ENCODE data around the gene MAG.

The MAG gene

GRCh38 chr19:35301961-35302360 is 10.0 kb downstream of the MAG start:
- no peak overlapping the region for H3K27ac ChIP-seq (ENCODE audit: low read length)
- H3K9me3 ChIP-seq (ENCODE audit: control insufficient read depth, insufficient read depth, low read length), result no peaks in the 10 kb centered on the region
- no peaks in the 10 kb centered on the region for H3K27me3 ChIP-seq (ENCODE audit: control insufficient read depth, insufficient read depth, low read length)
- peaks cover 2% of the 10 kb centered on the region; the same call in 1 of the 2 replicates for H3K4me1 ChIP-seq (ENCODE audit: control insufficient read depth, insufficient read depth, low read length)
- no peaks in the 10 kb centered on the region; the same call in 1 of the 2 replicates for H3K36me3 ChIP-seq (ENCODE audit: control insufficient read depth, insufficient read depth, low read length)
- WGBS (ENCODE audit: insufficient coverage, insufficient read length), result 94% methylated on average over 1 of the region's 2 CpGs
- no peak for DNase-seq (ENCODE audit: low read depth, low spot score)
- no peak overlapping the region for H3K4me3 ChIP-seq (ENCODE audit: low read length)

- DNase-seq (ENCODE audit: low read depth, low spot score), result no peak
- no peaks in the 10 kb centered on the region for H3K9me3 ChIP-seq (ENCODE audit: control insufficient read depth, insufficient read depth, low read length)
- H3K36me3 ChIP-seq (ENCODE audit: control insufficient read depth, insufficient read depth, low read length), result no peaks in the 10 kb centered on the region; the same call in 1 of the 2 replicates
- no CpG with 5 or more reads among the region's 16 CpGs for WGBS (ENCODE audit: insufficient coverage, insufficient read length)
- no peak overlapping the region for H3K27ac ChIP-seq (ENCODE audit: low read length)
- no peaks in the 10 kb centered on the region for H3K27me3 ChIP-seq (ENCODE audit: control insufficient read depth, insufficient read depth, low read length)
- peaks cover 2% of the 10 kb centered on the region; the same call in 1 of the 2 replicates for H3K4me1 ChIP-seq (ENCODE audit: control insufficient read depth, insufficient read depth, low read length)
- H3K4me3 ChIP-seq (ENCODE audit: low read length), result no peak overlapping the region
Measured at GRCh38 chr19:35302446-35302845, 10.5 kb downstream of the MAG start.

GRCh38 chr19:35303357-35303915 is 11.5 kb downstream of the MAG start:
- Histone ChIP-seq H3K4me1 (ENCODE audit: control insufficient read depth, insufficient read depth, low read length) (peaks cover 2% of the 10 kb centered on the region; the same call in 1 of the 2 replicates), H3K4me3 (ENCODE audit: low read length) (no peak overlapping the region), H3K36me3 (ENCODE audit: control insufficient read depth, insufficient read depth, low read length) (no peaks in the 10 kb centered on the region), H3K9me3 (ENCODE audit: control insufficient read depth, insufficient read depth, low read length) (no peaks in the 10 kb centered on the region), H3K27me3 (ENCODE audit: control insufficient read depth, insufficient read depth, low read length) (no peaks in the 10 kb centered on the region), H3K27ac (ENCODE audit: low read length) (no peak overlapping the region)
- no CpG with 5 or more reads among the region's 6 CpGs for WGBS (ENCODE audit: insufficient coverage, insufficient read length)
- no peak for DNase-seq (ENCODE audit: low read depth, low spot score)

GRCh38 chr19:35304036-35304435 is 12.1 kb downstream of the MAG start:
- peaks cover 2% of the 10 kb centered on the region; the same call in 1 of the 2 replicates for H3K4me1 ChIP-seq (ENCODE audit: control insufficient read depth, insufficient read depth, low read length)
- DNase-seq (ENCODE audit: low read depth, low spot score), result no peak
- H3K9me3 ChIP-seq (ENCODE audit: control insufficient read depth, insufficient read depth, low read length), result no peaks in the 10 kb centered on the region
- WGBS (ENCODE audit: insufficient coverage, insufficient read length), result no CpG with 5 or more reads among the region's 11 CpGs
- no peaks in the 10 kb centered on the region for H3K27me3 ChIP-seq (ENCODE audit: control insufficient read depth, insufficient read depth, low read length)
- H3K36me3 ChIP-seq (ENCODE audit: control insufficient read depth, insufficient read depth, low read length), result no peaks in the 10 kb centered on the region
- H3K4me3 ChIP-seq (ENCODE audit: low read length), result no peak overlapping the region
- no peak overlapping the region for H3K27ac ChIP-seq (ENCODE audit: low read length)

GRCh38 chr19:35305181-35305580 is 13.2 kb downstream of the MAG start:
- WGBS (ENCODE audit: insufficient coverage, insufficient read length), result no CpG with 5 or more reads among the region's 6 CpGs
- no peak for DNase-seq (ENCODE audit: low read depth, low spot score)
- Histone ChIP-seq H3K27ac (ENCODE audit: low read length) (no peak overlapping the region), H3K36me3 (ENCODE audit: control insufficient read depth, insufficient read depth, low read length) (no peaks in the 10 kb centered on the region; the same call in 1 of the 2 replicates), H3K27me3 (ENCODE audit: control insufficient read depth, insufficient read depth, low read length) (no peaks in the 10 kb centered on the region), H3K9me3 (ENCODE audit: control insufficient read depth, insufficient read depth, low read length) (no peaks in the 10 kb centered on the region), H3K4me1 (ENCODE audit: control insufficient read depth, insufficient read depth, low read length) (peaks cover under 1% of the 10 kb centered on the region; the same call in 1 of the 2 replicates), H3K4me3 (ENCODE audit: low read length) (no peak overlapping the region)

GRCh38 chr19:35306473-35307246 is 14.7 kb downstream of the MAG start:
- Histone ChIP-seq H3K4me1 (ENCODE audit: control insufficient read depth, insufficient read depth, low read length) (no peaks in the 10 kb centered on the region), H3K4me3 (ENCODE audit: low read length) (no peak overlapping the region), H3K27ac (ENCODE audit: low read length) (no peak overlapping the region), H3K27me3 (ENCODE audit: control insufficient read depth, insufficient read depth, low read length) (no peaks in the 10 kb centered on the region), H3K36me3 (ENCODE audit: control insufficient read depth, insufficient read depth, low read length) (no peaks in the 10 kb centered on the region; the same call in 1 of the 2 replicates), H3K9me3 (ENCODE audit: control insufficient read depth, insufficient read depth, low read length) (no peaks in the 10 kb centered on the region)
- no CpG with 5 or more reads among the region's 20 CpGs for WGBS (ENCODE audit: insufficient coverage, insufficient read length)
- DNase-seq (ENCODE audit: low read depth, low spot score), result no peak

GRCh38 chr19:35307931-35308330 is 16.0 kb downstream of the MAG start:
- WGBS (ENCODE audit: insufficient coverage, insufficient read length), result no CpG with 5 or more reads among the region's 10 CpGs
- H3K27me3 ChIP-seq (ENCODE audit: control insufficient read depth, insufficient read depth, low read length), result no peaks in the 10 kb centered on the region

GRCh38 chr19:35308910-35309309 is 16.9 kb downstream of the MAG start:
- Histone ChIP-seq H3K27ac (ENCODE audit: low read length) (no peak overlapping the region), H3K9me3 (ENCODE audit: control insufficient read depth, insufficient read depth, low read length) (no peaks in the 10 kb centered on the region), H3K27me3 (ENCODE audit: control insufficient read depth, insufficient read depth, low read length) (no peaks in the 10 kb centered on the region), H3K4me1 (ENCODE audit: control insufficient read depth, insufficient read depth, low read length) (no peaks in the 10 kb centered on the region), H3K4me3 (ENCODE audit: low read length) (no peak overlapping the region), H3K36me3 (ENCODE audit: control insufficient read depth, insufficient read depth, low read length) (no peaks in the 10 kb centered on the region; the same call in 1 of the 2 replicates)
- WGBS (ENCODE audit: insufficient coverage, insufficient read length), result no CpG with 5 or more reads among the region's 7 CpGs
- no peak for DNase-seq (ENCODE audit: low read depth, low spot score)

More at GRCh38 chr19:35307931-35308330, 16.0 kb downstream of the MAG start:
- H3K27ac ChIP-seq (ENCODE audit: low read length), result no peak overlapping the region
- H3K9me3 ChIP-seq (ENCODE audit: control insufficient read depth, insufficient read depth, low read length), result no peaks in the 10 kb centered on the region
- H3K4me3 ChIP-seq (ENCODE audit: low read length), result no peak overlapping the region
- H3K36me3 ChIP-seq (ENCODE audit: control insufficient read depth, insufficient read depth, low read length), result no peaks in the 10 kb centered on the region; the same call in 1 of the 2 replicates
- no peaks in the 10 kb centered on the region for H3K4me1 ChIP-seq (ENCODE audit: control insufficient read depth, insufficient read depth, low read length)
- DNase-seq (ENCODE audit: low read depth, low spot score), result no peak

GRCh38 chr19:35309481-35310279 is 17.7 kb downstream of the MAG start:
- no peaks in the 10 kb centered on the region for H3K4me1 ChIP-seq (ENCODE audit: control insufficient read depth, insufficient read depth, low read length)
- no peak for DNase-seq (ENCODE audit: low read depth, low spot score)
- no peak overlapping the region for H3K27ac ChIP-seq (ENCODE audit: low read length)
- no CpG with 5 or more reads among the region's 47 CpGs for WGBS (ENCODE audit: insufficient coverage, insufficient read length)
- H3K9me3 ChIP-seq (ENCODE audit: control insufficient read depth, insufficient read depth, low read length), result no peaks in the 10 kb centered on the region
- no peaks in the 10 kb centered on the region for H3K27me3 ChIP-seq (ENCODE audit: control insufficient read depth, insufficient read depth, low read length)
- H3K4me3 ChIP-seq (ENCODE audit: low read length), result no peak overlapping the region
- no peaks in the 10 kb centered on the region; the same call in 1 of the 2 replicates for H3K36me3 ChIP-seq (ENCODE audit: control insufficient read depth, insufficient read depth, low read length)

GRCh38 chr19:35310331-35310730 is 18.4 kb downstream of the MAG start:
- no CpG with 5 or more reads among the region's 12 CpGs for whole genome bisulfite sequencing (ENCODE audit: insufficient coverage, insufficient read length)
- no peak for DNase-seq (ENCODE audit: low read depth, low spot score)
- no peaks in the 10 kb centered on the region for H3K27me3 ChIP-seq (ENCODE audit: control insufficient read depth, insufficient read depth, low read length)
- no peaks in the 10 kb centered on the region for H3K9me3 ChIP-seq (ENCODE audit: control insufficient read depth, insufficient read depth, low read length)
- no peaks in the 10 kb centered on the region for H3K4me1 ChIP-seq (ENCODE audit: control insufficient read depth, insufficient read depth, low read length)
- H3K27ac ChIP-seq (ENCODE audit: low read length), result no peak overlapping the region
- no peak overlapping the region for H3K4me3 ChIP-seq (ENCODE audit: low read length)
- no peaks in the 10 kb centered on the region; the same call in 1 of the 2 replicates for H3K36me3 ChIP-seq (ENCODE audit: control insufficient read depth, insufficient read depth, low read length)
